IMR-90 (cell line): ENCODE results near the gene PROM2. TPM values are rescaled to one million over a fixed set of nuclear protein-coding genes. Genes with fewer than 3 reads are reported as not detected.

Source experiments
- ATAC-seq: fragments of 200-7000 bp; cut with Tn5 transposase; 2 replicates; pipeline ENCODE4 v1.9.1; 2020; ENCODE audit warnings: low read depth, mild to moderate bottlenecking, moderate library complexity
- BruUV-seq: library from RNA; stranded (reverse); fragments of 400-500 nt; replicated peaks from 2 replicates; lab custom pipeline; 2021; lab: Mats Ljungman, UMichigan
- CTCF ChIA-PET: fragments of 300-600 bp; formaldehyde crosslinking; extraction: SDS; loops from one replicate; lab custom pipeline; 2021; ENCODE audit warnings: antibody characterized with exemption; lab: Yijun Ruan, JAX
- POLR2A ChIA-PET: fragments of 300-600 bp; sonication (Branson Sonifier 250); formaldehyde crosslinking; loops from one replicate; lab custom pipeline; 2022; ENCODE audit warnings: antibody characterized with exemption; ENCODE audit not compliant: unreplicated experiment; lab: Charles Lee
- DNase-seq: peaks from one replicate; pipeline ENCODE4 v3.0.0; 2013
- H2AFZ ChIP-seq: replicated peaks from 2 replicates; pipeline ENCODE3; 2013; ENCODE audit warnings: low read length, mild to moderate bottlenecking; ENCODE audit not compliant: poor library complexity
- H2AK5ac ChIP-seq: 2 replicates; pipeline ENCODE4 v1.6.1; 2013; ENCODE audit warnings: low read depth, low read length, inconsistent platforms
- H2AK9ac ChIP-seq: replicated peaks from 2 replicates; pipeline ENCODE3; 2013; ENCODE audit warnings: mild to moderate bottlenecking, low read depth, low read length, moderate library complexity; ENCODE audit not compliant: poor library complexity
- H2BK120ac ChIP-seq: 2 replicates; pipeline ENCODE4 v1.6.1; 2013; ENCODE audit warnings: low read depth, low read length, inconsistent platforms
- H2BK15ac ChIP-seq: 3 replicates; pipeline ENCODE4 v1.6.1; 2013; ENCODE audit warnings: low read depth, low read length, inconsistent platforms
- H2BK20ac ChIP-seq: 2 replicates; pipeline ENCODE4 v1.6.1; 2013; ENCODE audit warnings: low read depth, mild to moderate bottlenecking, inconsistent platforms, low read length, moderate library complexity
- H2BK5ac ChIP-seq: 2 replicates; pipeline ENCODE4 v1.6.1; 2013; ENCODE audit warnings: mild to moderate bottlenecking, low read depth, low read length, inconsistent platforms; ENCODE audit not compliant: poor library complexity, severe bottlenecking
- H3K14ac ChIP-seq: replicated peaks from 2 replicates; pipeline ENCODE4 v1.6.1; 2013; ENCODE audit warnings: low read depth, low read length, inconsistent platforms
- H3K18ac ChIP-seq: 2 replicates; pipeline ENCODE4 v1.6.1; 2013; ENCODE audit warnings: low read depth, low read length, control low read depth
- H3K23ac ChIP-seq: 2 replicates; pipeline ENCODE4 v1.6.1; 2013; ENCODE audit warnings: low read depth, low read length, inconsistent platforms
- H3K27ac ChIP-seq: 2 replicates; pipeline ENCODE4 v1.5.1; 2013; ENCODE audit warnings: mild to moderate bottlenecking, control low read depth, low read length; ENCODE audit not compliant: insufficient read depth
- H3K27me3 ChIP-seq: 2 replicates; pipeline ENCODE4 v1.6.1; 2013; ENCODE audit warnings: low read length; ENCODE audit not compliant: control insufficient read depth, insufficient read depth
- H3K36me3 ChIP-seq: 2 replicates; pipeline ENCODE4 v1.6.1; 2013; ENCODE audit warnings: low read length, mixed read lengths; ENCODE audit not compliant: control insufficient read depth, insufficient read depth
- H3K4ac ChIP-seq: 2 replicates; pipeline ENCODE4 v1.6.1; 2013; ENCODE audit warnings: low read depth, low read length, inconsistent platforms
- H3K4me1 ChIP-seq: 2 replicates; pipeline ENCODE4 v1.6.1; 2013; ENCODE audit warnings: low read length, mixed read lengths; ENCODE audit not compliant: control insufficient read depth, insufficient read depth
- H3K4me2 ChIP-seq: 2 replicates; pipeline ENCODE4 v1.6.1; 2013; ENCODE audit warnings: low read depth, mild to moderate bottlenecking, control low read depth, low read length, moderate library complexity
- H3K4me3 ChIP-seq: 2 replicates; pipeline ENCODE4 v1.5.1; 2013; ENCODE audit warnings: low read depth, mild to moderate bottlenecking, control low read depth, low read length, moderate library complexity; ENCODE audit not compliant: insufficient read depth
- H3K56ac ChIP-seq: 2 replicates; pipeline ENCODE4 v1.6.1; 2013; ENCODE audit warnings: low read length, inconsistent platforms; ENCODE audit not compliant: insufficient read depth; ENCODE audit errors: extremely low read depth
- H3K79me1 ChIP-seq, 2 experiments: 2 replicates each; pipeline ENCODE4 v1.6.1; 2013; ENCODE audit warnings: low read length in 2 of 2, inconsistent platforms in 1 of 2, low read depth in 1 of 2
- H3K9ac ChIP-seq: 2 replicates; pipeline ENCODE4 v1.6.1; 2013; ENCODE audit warnings: low read depth, low read length, control low read depth
- H3K9me1 ChIP-seq: 2 replicates; pipeline ENCODE4 v1.6.1; 2013; ENCODE audit warnings: low read length, inconsistent platforms; ENCODE audit not compliant: insufficient read depth
- H3K9me3 ChIP-seq: 2 replicates; pipeline ENCODE4 v1.6.1; 2013; ENCODE audit warnings: low read length; ENCODE audit not compliant: control insufficient read depth, insufficient read depth
- H4K20me1 ChIP-seq: 2 replicates; pipeline ENCODE4 v1.6.1; 2013; ENCODE audit warnings: low read length, inconsistent platforms; ENCODE audit not compliant: insufficient read depth
- H4K5ac ChIP-seq: 2 replicates; pipeline ENCODE4 v1.6.1; 2013; ENCODE audit warnings: mild to moderate bottlenecking, low read depth, low read length, control low read depth
- H4K8ac ChIP-seq, 2 experiments: 2 replicates each; pipeline ENCODE4 v1.6.1; 2013; ENCODE audit warnings: low read depth in 2 of 2, low read length in 2 of 2, control low read depth in 1 of 2, inconsistent platforms in 1 of 2
- H4K91ac ChIP-seq: 2 replicates; pipeline ENCODE4 v1.6.1; 2013; ENCODE audit warnings: low read depth, low read length, inconsistent platforms; ENCODE audit not compliant: insufficient read depth
- CEBPB ChIP-seq: IDR thresholded peaks from 2 replicates; pipeline ENCODE4 v1.6.1; 2012; ENCODE audit warnings: low read depth, low read length, improper control_type of control experiment
- RAD21 ChIP-seq: IDR thresholded peaks from 2 replicates; pipeline ENCODE4 v1.6.1; 2012; ENCODE audit warnings: low read length, improper control_type of control experiment
- WGBS, 2 experiments: methylation state at CpG; one replicate each; pipeline versions ENCODE4 v1.1.5 to v1.1.7; 2013; ENCODE audit warnings: missing lambda C conversion rate in 2 of 2; ENCODE audit not compliant: insufficient read length in 1 of 2; ENCODE audit errors: extremely low coverage in 2 of 2; 5-methylcytosine and 5-hydroxymethylcytosine counted together
- dilution Hi-C: fragments of 300-500 bp; cut with HindIII; formaldehyde crosslinking; loops from one replicate; pipeline ENCODE4 v1.14.3; 2018; ENCODE audit warnings: low sequenced_read_pairs; ENCODE audit not compliant: unreplicated experiment
- in situ Hi-C: fragments of 300-500 bp; cut with MboI; formaldehyde crosslinking; loops from 3 replicates; pipeline ENCODE4 v1.14.3; 2019; ENCODE audit warnings: low sequenced_read_pairs, inconsistent platforms, mixed read lengths
- intact Hi-C: fragments of 100-400 bp; cut with micrococcal nuclease; formaldehyde crosslinking; loops from 2 replicates; pipeline ENCODE4 v1.10.0; 2022
- polyA plus RNA-seq, 3 experiments: library from polyadenylated mRNA; depleted of rRNA; stranded (reverse); fragments of >200 nt; gene quantifications; 2 replicates each; pipeline ENCODE4 v1.2.3, GENCODE V29; 2012; ENCODE audit warnings: low replicate concordance in 1 of 3
- total RNA-seq: library from RNA; depleted of rRNA; stranded (reverse); fragments of >200 nt; gene quantifications from 2 replicates; pipeline ENCODE4 v1.2.3, GENCODE V29; 2012

Gene PROM2
- total and polyA plus RNA-seq, 2 of the 4 experiments (the other 2 are of a cell fraction): 0.26 TPM; not detected in 1

DNA sequence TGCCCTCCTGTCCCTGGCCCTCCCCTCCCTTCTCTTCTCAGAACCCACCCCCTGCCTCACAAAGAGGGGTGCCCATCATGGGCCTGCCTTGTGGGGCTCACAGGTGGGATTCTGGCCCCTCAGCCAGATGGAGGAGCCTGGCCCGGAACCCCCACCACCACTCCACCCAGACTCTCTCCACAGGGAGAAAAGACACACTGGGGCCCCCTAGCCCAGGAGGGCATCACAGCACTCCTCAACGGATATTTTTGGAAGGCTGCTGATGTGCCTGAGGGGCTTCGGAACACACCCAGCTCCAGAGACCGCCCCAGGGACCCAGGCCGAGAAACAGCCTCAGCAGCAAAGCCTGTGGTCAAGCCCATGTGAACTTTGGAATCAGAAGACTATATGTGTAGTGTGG is 32.8 kb downstream of the PROM2 start:
- no CpG with 5 or more reads among the region's 5 CpGs for WGBS, 2 experiments
- Histone ChIP-seq H2AK9ac (no peak overlapping the region), H2AK5ac (no peak overlapping the region), H3K9me1 (no peaks in the 10 kb centered on the region), H3K23ac (no peak overlapping the region), H3K27me3 (peaks cover 27% of the 10 kb centered on the region), H3K36me3 (no peaks in the 10 kb centered on the region), H3K4me2 (no peak overlapping the region), H2BK5ac (no peak overlapping the region), H3K4me1 (no peaks in the 10 kb centered on the region), H3K79me1 (no peaks in the 10 kb centered on the region), H2BK120ac (no peak overlapping the region), H3K9me3 (no peaks in the 10 kb centered on the region), H3K14ac (no peak overlapping the region), H2BK20ac (no peak overlapping the region), H4K8ac (no peak overlapping the region), H4K20me1 (no peaks in the 10 kb centered on the region), H4K91ac (no peak overlapping the region), H3K18ac (no peak overlapping the region), H3K56ac (no peak overlapping the region), H3K4ac (no peak overlapping the region), H3K27ac (no peak overlapping the region), H3K9ac (no peak overlapping the region), H4K5ac (no peak overlapping the region), H2BK15ac (no peak overlapping the region), H3K4me3 (no peak overlapping the region), H2AFZ (no peak overlapping the region)
- DNase-seq (no peak), ATAC-seq (no peak)
- CTCF ChIA-PET: interaction anchor here (1.0 kb wide), 1 partner anchor 76 kb away, joined by 3 read pairs; no protein-coding TSS in a partner anchor
- TF ChIP-seq RAD21 (no peak), CEBPB (no peak)
- no TSS peak for BruUV-seq
- dilution Hi-C loops (no loop called here), in situ Hi-C loops (no loop called here), intact Hi-C loops (no loop called here)
- POLR2A ChIA-PET: no interaction called here
